ENCODE data around the gene CTCF.

CTCF gene

GRCh38 chr16:67685388-67686112, 123.2 kb downstream of the CTCF start:
- H3K4me3 ChIP-seq (ENCODE audit: low read length): no peak overlapping the region
- TF ChIP-seq, protein P1, sequence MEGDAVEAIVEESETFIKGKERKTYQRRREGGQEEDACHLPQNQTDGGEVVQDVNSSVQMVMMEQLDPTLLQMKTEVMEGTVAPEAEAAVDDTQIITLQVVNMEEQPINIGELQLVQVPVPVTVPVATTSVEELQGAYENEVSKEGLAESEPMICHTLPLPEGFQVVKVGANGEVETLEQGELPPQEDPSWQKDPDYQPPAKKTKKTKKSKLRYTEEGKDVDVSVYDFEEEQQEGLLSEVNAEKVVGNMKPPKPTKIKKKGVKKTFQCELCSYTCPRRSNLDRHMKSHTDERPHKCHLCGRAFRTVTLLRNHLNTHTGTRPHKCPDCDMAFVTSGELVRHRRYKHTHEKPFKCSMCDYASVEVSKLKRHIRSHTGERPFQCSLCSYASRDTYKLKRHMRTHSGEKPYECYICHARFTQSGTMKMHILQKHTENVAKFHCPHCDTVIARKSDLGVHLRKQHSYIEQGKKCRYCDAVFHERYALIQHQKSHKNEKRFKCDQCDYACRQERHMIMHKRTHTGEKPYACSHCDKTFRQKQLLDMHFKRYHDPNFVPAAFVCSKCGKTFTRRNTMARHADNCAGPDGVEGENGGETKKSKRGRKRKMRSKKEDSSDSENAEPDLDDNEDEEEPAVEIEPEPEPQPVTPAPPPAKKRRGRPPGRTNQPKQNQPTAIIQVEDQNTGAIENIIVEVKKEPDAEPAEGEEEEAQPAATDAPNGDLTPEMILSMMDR (conservative IDR thresholded peaks at IDR 0.05; ENCODE audit: low read depth, low read length): no peak
- DNase-seq (ENCODE audit: low read depth): no peak
